DND-41 (cell line): Measurements from ENCODE around the gene MSH3.

ENCODE experiments used
- ATAC-seq: fragments of 200-7000 bp; cut with Tn5 transposase; 3 replicates; pipeline ENCODE4 v1.9.1; 2021; ENCODE audit warnings: low read depth; ENCODE audit not compliant: insufficient read depth
- DNase-seq: peaks from one replicate; pipeline ENCODE4 v3.0.0-alpha.2; 2020
- H2AFZ ChIP-seq: 2 replicates; pipeline ENCODE4 v1.6.0; 2012; ENCODE audit warnings: low read depth, low read length
- H3K27ac ChIP-seq: 2 replicates; pipeline ENCODE4 v1.5.1; 2012; ENCODE audit warnings: low read length, inconsistent platforms
- H3K27me3 ChIP-seq: fragments of 200-600 bp; sonication (generic); 2 replicates; pipeline ENCODE4 v1.6.0; 2012; ENCODE audit warnings: low read length, mild to moderate bottlenecking, inconsistent platforms; ENCODE audit not compliant: insufficient read depth, poor library complexity
- H3K36me3 ChIP-seq: 2 replicates; pipeline ENCODE4 v1.5.1; 2012; ENCODE audit warnings: low read length, inconsistent platforms; ENCODE audit not compliant: insufficient read depth
- H3K4me1 ChIP-seq: 2 replicates; pipeline ENCODE4 v1.5.1; 2012; ENCODE audit warnings: mild to moderate bottlenecking, low read length; ENCODE audit not compliant: insufficient read depth
- H3K4me2 ChIP-seq: 2 replicates; pipeline ENCODE4 v1.6.0; 2012; ENCODE audit warnings: mild to moderate bottlenecking, moderate library complexity, low read length, inconsistent platforms; ENCODE audit not compliant: insufficient read depth
- H3K4me3 ChIP-seq, 2 experiments: fragments of 200-600 bp in 1 of 2; shearing (Covaris generic) in 1 of 2; 2 replicates each; pipeline ENCODE4 v1.5.1; 2012 to 2016; ENCODE audit warnings: inconsistent platforms in 2 of 2, low read length in 2 of 2, mild to moderate bottlenecking in 2 of 2, low read depth in 1 of 2, moderate library complexity in 1 of 2
- H3K79me2 ChIP-seq: 2 replicates; pipeline ENCODE4 v1.6.0; 2012; ENCODE audit warnings: low read length, inconsistent platforms; ENCODE audit not compliant: insufficient read depth
- H3K9ac ChIP-seq: 2 replicates; pipeline ENCODE4 v1.6.0; 2012; ENCODE audit warnings: low read depth, mild to moderate bottlenecking, inconsistent platforms, low read length, moderate library complexity
- H3K9me3 ChIP-seq: 2 replicates; pipeline ENCODE4 v1.5.1; 2012; ENCODE audit warnings: low read length, moderate library complexity, mild to moderate bottlenecking, inconsistent platforms; ENCODE audit not compliant: insufficient read depth, severe bottlenecking
- H4K20me1 ChIP-seq: 2 replicates; pipeline ENCODE4 v1.6.0; 2012; ENCODE audit warnings: low read length; ENCODE audit not compliant: insufficient read depth
- EZH2 ChIP-seq: IDR thresholded peaks from 3 replicates; pipeline ENCODE4 v1.6.1; 2012; ENCODE audit warnings: borderline replicate concordance, low read depth, mild to moderate bottlenecking, moderate library complexity, low read length, inconsistent platforms; ENCODE audit not compliant: severe bottlenecking
- TF ChIP-seq, protein P1 (sequence below): IDR thresholded peaks from 2 replicates; pipeline ENCODE4 v1.5.1; 2012; ENCODE audit warnings: borderline replicate concordance, low read length, moderate library complexity, mild to moderate bottlenecking; ENCODE audit not compliant: poor library complexity, severe bottlenecking; ENCODE audit errors: extremely low read depth

Gene MSH3

DNA sequence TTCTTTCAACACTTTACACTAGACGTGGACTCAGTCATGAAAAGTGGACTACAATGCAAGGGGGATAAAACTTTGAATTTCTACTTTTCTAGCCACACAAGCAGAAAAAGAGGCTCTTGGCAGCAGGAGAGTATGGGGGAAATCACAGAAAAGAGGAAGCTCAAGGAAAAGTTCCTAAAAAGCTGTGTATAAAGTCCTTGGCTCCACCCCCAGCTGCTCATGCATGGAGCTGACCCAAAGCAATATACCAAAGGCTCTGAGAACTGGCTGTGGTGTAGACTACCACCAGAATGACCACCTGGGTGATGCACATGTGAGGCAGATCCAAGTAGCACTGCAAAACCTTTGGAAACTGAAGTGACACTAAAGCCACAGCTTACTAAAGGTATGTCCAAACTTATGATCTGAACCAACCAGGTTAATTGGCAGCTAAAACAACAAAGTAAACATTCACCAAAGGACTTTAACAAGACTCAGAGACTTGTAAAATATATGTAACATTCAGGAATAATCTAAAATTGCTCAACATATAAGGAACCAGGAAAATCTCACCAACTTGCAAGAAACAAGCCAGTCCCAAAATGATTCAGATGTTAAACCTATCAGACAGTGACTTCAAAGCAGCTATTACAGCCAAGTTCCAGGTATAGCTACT is 250.2 kb downstream of the MSH3 start:
- Histone ChIP-seq H4K20me1 (no peaks in the 10 kb centered on the region), H3K4me3 (no peak overlapping the region), H3K9me3 (peaks cover 14% of the 10 kb centered on the region), H2AFZ (no peak overlapping the region), H3K27ac (no peak overlapping the region), H3K36me3 (no peaks in the 10 kb centered on the region), H3K9ac (no peak overlapping the region), H3K4me2 (no peak overlapping the region), H3K4me1 (no peaks in the 10 kb centered on the region), H3K79me2 (no peaks in the 10 kb centered on the region), H3K27me3 (no peaks in the 10 kb centered on the region)
- TF ChIP-seq, protein P1, sequence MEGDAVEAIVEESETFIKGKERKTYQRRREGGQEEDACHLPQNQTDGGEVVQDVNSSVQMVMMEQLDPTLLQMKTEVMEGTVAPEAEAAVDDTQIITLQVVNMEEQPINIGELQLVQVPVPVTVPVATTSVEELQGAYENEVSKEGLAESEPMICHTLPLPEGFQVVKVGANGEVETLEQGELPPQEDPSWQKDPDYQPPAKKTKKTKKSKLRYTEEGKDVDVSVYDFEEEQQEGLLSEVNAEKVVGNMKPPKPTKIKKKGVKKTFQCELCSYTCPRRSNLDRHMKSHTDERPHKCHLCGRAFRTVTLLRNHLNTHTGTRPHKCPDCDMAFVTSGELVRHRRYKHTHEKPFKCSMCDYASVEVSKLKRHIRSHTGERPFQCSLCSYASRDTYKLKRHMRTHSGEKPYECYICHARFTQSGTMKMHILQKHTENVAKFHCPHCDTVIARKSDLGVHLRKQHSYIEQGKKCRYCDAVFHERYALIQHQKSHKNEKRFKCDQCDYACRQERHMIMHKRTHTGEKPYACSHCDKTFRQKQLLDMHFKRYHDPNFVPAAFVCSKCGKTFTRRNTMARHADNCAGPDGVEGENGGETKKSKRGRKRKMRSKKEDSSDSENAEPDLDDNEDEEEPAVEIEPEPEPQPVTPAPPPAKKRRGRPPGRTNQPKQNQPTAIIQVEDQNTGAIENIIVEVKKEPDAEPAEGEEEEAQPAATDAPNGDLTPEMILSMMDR: no peak
- TF ChIP-seq EZH2: no peak
- no peak for DNase-seq
- ATAC-seq: no peak

DNA sequence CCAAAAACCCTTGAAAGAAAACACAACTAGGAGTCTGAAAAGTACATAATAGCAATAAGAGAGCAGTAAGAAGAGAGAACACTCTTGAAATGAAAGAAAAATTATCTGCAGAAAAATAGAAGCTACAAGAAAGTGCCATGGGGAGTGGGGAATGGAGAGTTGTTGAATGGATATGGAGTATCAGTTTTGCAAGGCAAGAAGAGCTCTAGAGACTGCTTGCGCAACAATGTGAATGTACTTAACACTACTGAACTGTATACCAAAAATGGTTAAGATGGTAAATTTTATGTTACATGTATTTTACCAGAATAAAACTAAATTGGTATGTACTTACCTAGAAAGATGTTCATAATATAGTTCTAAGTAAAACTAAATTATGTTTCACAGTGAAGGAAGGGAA is 251.0 kb downstream of the MSH3 start:
- peaks cover 13% of the 10 kb centered on the region for H3K9me3 ChIP-seq
- H2AFZ ChIP-seq: no peak overlapping the region
- TF ChIP-seq EZH2: no peak
- TF ChIP-seq, protein P1: no peak
- no peaks in the 10 kb centered on the region for H3K27me3 ChIP-seq
- no peak overlapping the region for H3K27ac ChIP-seq
- H3K4me1 ChIP-seq: no peaks in the 10 kb centered on the region
- ATAC-seq (no peak), DNase-seq (no peak)
- H3K36me3 ChIP-seq: no peaks in the 10 kb centered on the region
- no peak overlapping the region for H3K4me2 ChIP-seq
- H3K9ac ChIP-seq: no peak overlapping the region
- no peaks in the 10 kb centered on the region for H3K79me2 ChIP-seq
- H3K4me3 ChIP-seq: no peak overlapping the region
- H4K20me1 ChIP-seq: no peaks in the 10 kb centered on the region

DNA sequence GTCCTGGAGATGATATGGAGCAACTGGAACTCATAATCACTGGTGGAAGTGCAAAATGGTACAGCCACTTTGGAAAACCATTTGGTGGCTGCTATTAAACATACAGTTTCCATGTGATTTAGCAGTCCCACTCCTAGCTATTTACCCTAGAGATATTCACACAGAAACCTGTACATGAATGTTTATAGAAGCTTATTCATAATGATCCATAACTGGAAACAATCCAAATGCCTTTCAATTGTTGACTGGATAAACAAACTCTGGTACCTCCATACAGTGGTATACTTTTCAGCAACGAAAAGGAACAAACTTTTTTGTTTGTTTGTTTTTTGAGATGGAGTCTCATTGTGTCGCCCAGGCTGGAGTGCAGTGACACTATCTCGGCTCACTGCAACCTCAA is 258.0 kb downstream of the MSH3 start:
- ATAC-seq (no peak), DNase-seq (no peak)
- Histone ChIP-seq H2AFZ (no peak overlapping the region), H3K4me1 (no peaks in the 10 kb centered on the region), H3K79me2 (no peaks in the 10 kb centered on the region), H3K9ac (no peak overlapping the region), H3K36me3 (no peaks in the 10 kb centered on the region), H3K4me2 (no peak overlapping the region), H3K27ac (no peak overlapping the region), H4K20me1 (no peaks in the 10 kb centered on the region), H3K9me3 (no peaks in the 10 kb centered on the region), H3K27me3 (no peaks in the 10 kb centered on the region), H3K4me3 (no peak overlapping the region)
- no peak for TF ChIP-seq EZH2
- TF ChIP-seq, protein P1: no peak
